Activated B cell treated with CpG ODN at 0.5 μM for 24 hours (primary cell): Measurements from ENCODE around the gene RIOK3. TPM values are rescaled to one million over a fixed set of nuclear protein-coding genes. Genes with fewer than 3 reads are reported as not detected.

Experiments used
- ATAC-seq: fragments of 200-7000 bp; cut with Tn5 transposase; one replicate; pipeline ENCODE4 v1.10.0; 2021; ENCODE audit warnings: low read depth, mild to moderate bottlenecking, moderate library complexity
- CTCF ChIA-PET: fragments of 350-600 bp; sonication (Branson Sonifier 250); formaldehyde crosslinking; loops from one replicate; lab custom pipeline; 2021; ENCODE audit warnings: antibody characterized with exemption; lab: Charles Lee
- POLR2A ChIA-PET: fragments of 350-600 bp; sonication (Branson Sonifier 250); formaldehyde crosslinking; loops from one replicate; lab custom pipeline; 2021; ENCODE audit warnings: antibody characterized with exemption; lab: Charles Lee
- DNase-seq: peaks from one replicate; pipeline ENCODE4 v3.0.0; 2022
- H3K27ac Mint-ChIP-seq: one replicate; pipeline ENCODE4 v1.8.0; 2020; ENCODE audit warnings: mixed read lengths
- H3K27me3 Mint-ChIP-seq: one replicate; pipeline ENCODE4 v1.8.0; 2021; ENCODE audit warnings: mixed read lengths
- H3K36me3 Mint-ChIP-seq: one replicate; pipeline ENCODE4 v1.8.0; 2021; ENCODE audit warnings: low read depth, mixed read lengths
- H3K4me1 Mint-ChIP-seq: one replicate; pipeline ENCODE4 v1.8.0; 2021; ENCODE audit warnings: mixed read lengths
- H3K4me3 Mint-ChIP-seq: one replicate; pipeline ENCODE4 v1.8.0; 2020; ENCODE audit warnings: mild to moderate bottlenecking, mixed read lengths
- H3K9me3 Mint-ChIP-seq: one replicate; pipeline ENCODE4 v1.8.0; 2020; ENCODE audit warnings: mixed read lengths
- CTCF ChIP-seq: fragments of 200-600 bp; IDR thresholded peaks from one replicate; pipeline ENCODE4 v1.8.0; 2022; ENCODE audit warnings: antibody characterized with exemption, mild to moderate bottlenecking
- intact Hi-C: fragments of 100-400 bp; cut with micrococcal nuclease; formaldehyde crosslinking; loops from one replicate; pipeline ENCODE4 v1.15.1; 2024
- total RNA-seq: library from RNA; stranded (reverse); gene quantifications from 2 replicates; pipeline ENCODE4 v1.2.3, GENCODE V29; 2022

RIOK3 gene
- total RNA-seq, 1 donor from 2014 or later, result 92.4 TPM

- ChIA-PET CTCF (interaction anchor here (0.6 to 4.9 kb wide), 9 partner anchors 11 to 685 kb away, joined by 3 to 28 read pairs (median 8); no protein-coding TSS in a partner anchor), POLR2A (interaction anchor here (1.2 to 5.2 kb wide), 4 partner anchors 11 to 18 kb away, joined by 3 to 36 read pairs (median 14); no protein-coding TSS in a partner anchor)
- TF ChIP-seq CTCF, result no peak
- peak overlapping the region; percentile 1 for H3K4me3 Mint-ChIP-seq
- intact Hi-C loops, result loop anchor here (1.0 to 2.0 kb wide), 2 partner anchors 17 to 88 kb away; no protein-coding TSS in a partner anchor
- DNase-seq (no peak), ATAC-seq (no peak)
- peak overlapping the region; percentile 75 for H3K27ac Mint-ChIP-seq
- no peaks in the 10 kb centered on the region for H3K9me3 Mint-ChIP-seq
- no peaks in the 10 kb centered on the region for H3K27me3 Mint-ChIP-seq
- H3K4me1 Mint-ChIP-seq, result peaks cover 82% of the 10 kb centered on the region
- H3K36me3 Mint-ChIP-seq, result peaks cover 9% of the 10 kb centered on the region
Observed at GRCh38 chr18:23499291-23499781, 46.2 kb downstream of the RIOK3 start.

GRCh38 chr18:23501626-23502025 is 48.5 kb downstream of the RIOK3 start:
- ATAC-seq (no peak), DNase-seq (no peak)
- no peaks in the 10 kb centered on the region for H3K9me3 Mint-ChIP-seq
- no peak for TF ChIP-seq CTCF
- peak overlapping the region; percentile 98 for H3K27ac Mint-ChIP-seq
- H3K36me3 Mint-ChIP-seq, result peaks cover 13% of the 10 kb centered on the region
- CTCF ChIA-PET, result interaction anchor here (0.8 to 2.2 kb wide), 4 partner anchors 10 to 20 kb away, joined by 3 to 7 read pairs (median 4); no protein-coding TSS in a partner anchor
- intact Hi-C loops, result loop anchor here (5.0 to 10.0 kb wide), 4 partner anchors 147 to 524 kb away; partner anchors contain the start of gene TTC39C
- H3K27me3 Mint-ChIP-seq, result no peaks in the 10 kb centered on the region
- POLR2A ChIA-PET, result interaction anchor here (2.7 to 3.5 kb wide), 2 partner anchors 14 to 22 kb away, joined by 23 to 33 read pairs; no protein-coding TSS in a partner anchor
- H3K4me3 Mint-ChIP-seq, result peak overlapping the region; percentile 35
- H3K4me1 Mint-ChIP-seq, result peaks cover 78% of the 10 kb centered on the region

- peak overlapping the region; percentile 92 for H3K4me3 Mint-ChIP-seq
- no peak for DNase-seq
- no peaks in the 10 kb centered on the region for H3K27me3 Mint-ChIP-seq
- no peak for TF ChIP-seq CTCF
- CTCF ChIA-PET, result interaction anchor here (1.1 to 2.2 kb wide), 4 partner anchors 13 to 702 kb away, joined by 3 to 7 read pairs (median 5); no protein-coding TSS in a partner anchor
- no peaks in the 10 kb centered on the region for H3K9me3 Mint-ChIP-seq
- ATAC-seq, result no peak
- peak overlapping the region; percentile 98 for H3K27ac Mint-ChIP-seq
- POLR2A ChIA-PET, result interaction anchor here (0.6 to 3.5 kb wide), 8 partner anchors 15 to 368 kb away, joined by 3 to 33 read pairs (median 8); partner anchors contain the start of gene RIOK3
- H3K4me1 Mint-ChIP-seq, result peaks cover 79% of the 10 kb centered on the region
- intact Hi-C loops, result loop anchor here (1.0 to 10.0 kb wide), 14 partner anchors 14 to 569 kb away; partner anchors contain the start of genes NPC1, RBBP8, RIOK3 and TTC39C
- H3K36me3 Mint-ChIP-seq, result peaks cover 21% of the 10 kb centered on the region
Observed at GRCh38 chr18:23502516-23503037, 49.5 kb downstream of the RIOK3 start.

GRCh38 chr18:23503038-23503962 is 50.2 kb downstream of the RIOK3 start, which contains the start of gene RMC1:
Gene RMC1 (plus strand): TSS chr18:23503511. CDS start chr18:23503619, 108 bp downstream.
- TF ChIP-seq CTCF, result no peak
- H3K27me3 Mint-ChIP-seq, result no peaks in the 10 kb centered on the region
- no peaks in the 10 kb centered on the region for H3K9me3 Mint-ChIP-seq
- intact Hi-C loops, result loop anchor here (1.0 to 10.0 kb wide), 14 partner anchors 13 to 570 kb away; partner anchors contain the start of genes NPC1, RBBP8, RIOK3 and TTC39C
- H3K27ac Mint-ChIP-seq, result peak within 1 kb of the TSS; percentile 98
- peaks cover 28% of the 10 kb centered on the region for H3K36me3 Mint-ChIP-seq
- H3K4me3 Mint-ChIP-seq, result peak within 1 kb of the TSS; percentile 93
- POLR2A ChIA-PET, result interaction anchor here (0.6 to 3.5 kb wide), 10 partner anchors 15 to 369 kb away, joined by 3 to 33 read pairs (median 8); partner anchors contain the start of genes NPC1 and RIOK3
- peaks cover 75% of the 10 kb centered on the region for H3K4me1 Mint-ChIP-seq
- ATAC-seq (peak; percentile 89), DNase-seq (peak; percentile 100)
- CTCF ChIA-PET, result interaction anchor here (0.6 to 1.5 kb wide), 4 partner anchors 13 to 703 kb away, joined by 3 to 5 read pairs (median 4); no protein-coding TSS in a partner anchor
